Skeletal muscle cell (primary cell): ENCODE results near the gene SPATC1L.

Experiments used
- DNase-seq: peaks from one replicate; pipeline ENCODE4 v3.0.0-alpha.2; 2010; ENCODE audit warnings: low read depth
- H3K4me3 ChIP-seq: 2 replicates; pipeline ENCODE4 v1.5.1; 2011; ENCODE audit warnings: low read depth, mild to moderate bottlenecking, control low read depth, low read length, moderate library complexity

SPATC1L gene

GRCh38 chr21:46216132-46216747 lies 32.0 kb upstream of the SPATC1L start:
- no peak overlapping the region for H3K4me3 ChIP-seq
- no peak for DNase-seq

- no peak overlapping the region for H3K4me3 ChIP-seq
- DNase-seq = no peak
Observed at GRCh38 chr21:46215436-46216131, 31.3 kb upstream of the SPATC1L start.

- H3K4me3 ChIP-seq = no peak overlapping the region
- no peak for DNase-seq
Observed at GRCh38 chr21:46214478-46215340, 30.4 kb upstream of the SPATC1L start.

GRCh38 chr21:46213620-46214286 lies 29.5 kb upstream of the SPATC1L start:
- no peak overlapping the region for H3K4me3 ChIP-seq
- no peak for DNase-seq

GRCh38 chr21:46212721-46213484 lies 28.6 kb upstream of the SPATC1L start:
- H3K4me3 ChIP-seq = no peak overlapping the region
- DNase-seq = no peak

GRCh38 chr21:46211786-46212720 lies 27.8 kb upstream of the SPATC1L start:
- no peak overlapping the region for H3K4me3 ChIP-seq
- DNase-seq = no peak

GRCh38 chr21:46211376-46211775 lies 27.1 kb upstream of the SPATC1L start:
- no peak overlapping the region for H3K4me3 ChIP-seq
- no peak for DNase-seq

- DNase-seq = no peak
- H3K4me3 ChIP-seq = no peak overlapping the region
Observed at GRCh38 chr21:46210378-46211136, 26.3 kb upstream of the SPATC1L start.

GRCh38 chr21:46208761-46209721 lies 24.8 kb upstream of the SPATC1L start:
- DNase-seq = no peak
- no peak overlapping the region for H3K4me3 ChIP-seq

- no peak for DNase-seq
- H3K4me3 ChIP-seq = no peak overlapping the region
Observed at GRCh38 chr21:46207920-46208591, 23.8 kb upstream of the SPATC1L start.

- no peak for DNase-seq
- H3K4me3 ChIP-seq = no peak overlapping the region
Observed at GRCh38 chr21:46207006-46207919, 23.0 kb upstream of the SPATC1L start.

GRCh38 chr21:46206163-46207005 lies 22.1 kb upstream of the SPATC1L start:
- no peak for DNase-seq
- H3K4me3 ChIP-seq = no peak overlapping the region

- DNase-seq = no peak
- H3K4me3 ChIP-seq = no peak overlapping the region
Observed at GRCh38 chr21:46205766-46206162, 21.5 kb upstream of the SPATC1L start.

- no peak for DNase-seq
- no peak overlapping the region for H3K4me3 ChIP-seq
Observed at GRCh38 chr21:46205166-46205565, 20.9 kb upstream of the SPATC1L start.
